ENCODE measurements around the gene LDLRAD4.

The LDLRAD4 gene

DNA sequence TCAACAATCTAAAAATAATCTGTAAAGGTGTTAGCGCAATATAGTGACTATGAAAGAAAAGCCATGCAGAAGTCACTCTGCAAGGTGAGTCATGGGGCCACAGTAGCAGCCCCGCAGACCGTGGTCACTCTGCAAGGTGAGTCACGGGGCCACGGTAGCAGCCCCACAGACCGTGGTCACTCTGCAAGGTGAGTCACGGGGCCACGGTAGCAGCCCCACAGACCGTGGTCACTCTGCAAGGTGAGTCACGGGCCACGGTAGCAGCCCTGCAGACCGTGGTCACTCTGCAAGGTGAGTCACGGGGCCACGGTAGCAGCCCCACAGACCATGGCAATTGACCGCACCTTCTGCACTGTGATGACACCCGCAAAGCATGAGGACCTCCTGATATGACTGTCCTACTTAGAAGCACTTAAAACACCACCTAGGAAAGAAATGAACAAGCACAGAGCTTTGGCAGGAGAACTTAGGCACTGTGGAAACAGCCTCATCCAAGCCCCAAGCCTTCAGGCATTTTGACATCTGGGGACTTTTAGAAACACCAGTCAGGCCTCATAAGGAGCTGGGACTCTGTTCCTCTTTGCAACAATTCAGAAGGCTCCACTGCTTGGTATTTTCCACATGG lies 70.1 kb downstream of the LDLRAD4 start:
- Histone ChIP-seq H3K18ac (ENCODE audit: low read length) (no peak overlapping the region), H2BK120ac (ENCODE audit: low read depth, low read length) (no peak overlapping the region), H3K79me1 (ENCODE audit: low read depth, low read length) (no peaks in the 10 kb centered on the region), H3K9ac (ENCODE audit: low read depth, low read length, poor library complexity) (no peak overlapping the region), H3K23ac (ENCODE audit: low read depth, low read length, poor library complexity) (no peak overlapping the region), H2AK5ac (ENCODE audit: low read depth, low read length) (no peak overlapping the region), H2BK15ac (ENCODE audit: low read length) (no peak overlapping the region), H3K14ac (ENCODE audit: low read length) (no peak overlapping the region), H3K9me3 (replicated peaks in 1 of 2; ENCODE audit: control insufficient read depth in 2 of 2, insufficient read depth in 1 of 2, low read depth in 1 of 2, low read length in 2 of 2) (no peaks in the 10 kb centered on the region), H3K27me3 (ENCODE audit: control insufficient read depth in 3 of 3, insufficient read depth in 3 of 3, low read depth in 1 of 3, low read length in 3 of 3) (no peaks in the 10 kb centered on the region), H3K27ac (replicated peaks; ENCODE audit: low read length) (no peak overlapping the region), H2AFZ (ENCODE audit: low read length) (no peak overlapping the region), H3K4me3 (ENCODE audit: low read length in 2 of 2) (no peak overlapping the region), H4K8ac (ENCODE audit: low read depth, low read length) (no peak overlapping the region), H3K36me3 (replicated peaks in 1 of 2; ENCODE audit: control insufficient read depth in 2 of 2, insufficient read depth in 2 of 2, low read length in 2 of 2) (no peaks in the 10 kb centered on the region), H4K91ac (ENCODE audit: low read depth, low read length, poor library complexity) (no peak overlapping the region), H3K4me1 (ENCODE audit: control insufficient read depth in 2 of 2, insufficient read depth in 1 of 2, low read depth in 1 of 2, low read length in 2 of 2) (no peaks in the 10 kb centered on the region), H2BK12ac (ENCODE audit: low read length) (no peak overlapping the region), H2BK5ac (ENCODE audit: low read length) (no peak overlapping the region), H3K4me2 (ENCODE audit: insufficient read depth, low read length, poor library complexity, severe bottlenecking) (no peak overlapping the region), H3K4ac (ENCODE audit: low read length) (no peak overlapping the region)
- DNase-seq (ENCODE audit: low spot score): no peak
- WGBS, 2 donors (ENCODE audit: extremely low coverage in 2 of 2, insufficient read length in 2 of 2, insufficient replicate concordance in 1 of 2): no CpG with 5 or more reads among the region's 16 CpGs

DNA sequence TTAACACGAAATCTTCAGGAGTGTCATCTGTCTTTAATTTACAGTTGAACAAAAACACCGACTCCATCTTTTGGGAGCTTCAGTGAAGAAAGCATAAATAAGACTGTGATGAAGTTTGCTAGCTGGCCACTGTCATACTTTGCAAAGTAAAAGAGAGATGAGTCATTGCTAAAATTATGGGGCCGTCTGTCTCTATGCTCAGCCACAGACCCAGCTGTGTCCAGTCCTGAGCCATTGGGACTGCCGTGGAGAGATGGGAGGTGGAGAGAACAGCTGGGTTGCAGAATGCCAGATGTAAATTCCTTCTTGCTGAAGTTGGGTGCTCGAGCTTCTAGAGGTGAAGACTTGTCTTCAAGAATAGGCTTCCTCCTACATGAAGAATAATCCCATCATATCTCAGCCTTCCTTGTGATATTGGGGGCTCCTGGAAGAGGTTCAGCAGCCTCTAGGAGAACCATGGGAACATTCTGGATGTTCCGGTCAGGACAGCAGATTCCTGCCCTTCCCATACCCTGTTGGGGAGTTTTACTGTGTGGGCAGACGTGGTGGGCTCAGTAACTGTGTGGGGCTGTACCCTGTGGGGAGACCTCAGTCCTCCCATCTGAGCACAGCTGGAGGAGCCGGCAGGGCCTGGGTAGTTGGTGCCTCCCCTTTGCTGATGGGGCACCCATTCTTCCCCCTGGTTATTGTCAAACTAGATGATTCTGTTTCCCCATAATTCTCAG lies 71.1 kb downstream of the LDLRAD4 start:
- Histone ChIP-seq H3K18ac (ENCODE audit: low read length) (no peak overlapping the region), H2AK5ac (ENCODE audit: low read depth, low read length) (no peak overlapping the region), H3K36me3 (replicated peaks in 1 of 2; ENCODE audit: control insufficient read depth in 2 of 2, insufficient read depth in 2 of 2, low read length in 2 of 2) (no peaks in the 10 kb centered on the region), H3K9ac (ENCODE audit: low read depth, low read length, poor library complexity) (no peak overlapping the region), H2BK12ac (ENCODE audit: low read length) (no peak overlapping the region), H4K91ac (ENCODE audit: low read depth, low read length, poor library complexity) (no peak overlapping the region), H3K9me3 (replicated peaks in 1 of 2; ENCODE audit: control insufficient read depth in 2 of 2, insufficient read depth in 1 of 2, low read depth in 1 of 2, low read length in 2 of 2) (no peaks in the 10 kb centered on the region), H3K4me2 (ENCODE audit: insufficient read depth, low read length, poor library complexity, severe bottlenecking) (no peak overlapping the region), H3K14ac (ENCODE audit: low read length) (no peak overlapping the region), H3K4me1 (ENCODE audit: control insufficient read depth in 2 of 2, insufficient read depth in 1 of 2, low read depth in 1 of 2, low read length in 2 of 2) (no peaks in the 10 kb centered on the region), H3K27ac (replicated peaks; ENCODE audit: low read length) (no peak overlapping the region), H3K79me1 (ENCODE audit: low read depth, low read length) (no peaks in the 10 kb centered on the region), H3K4ac (ENCODE audit: low read length) (no peak overlapping the region), H2AFZ (ENCODE audit: low read length) (no peak overlapping the region), H4K8ac (ENCODE audit: low read depth, low read length) (no peak overlapping the region), H3K27me3 (ENCODE audit: control insufficient read depth in 3 of 3, insufficient read depth in 3 of 3, low read depth in 1 of 3, low read length in 3 of 3) (no peaks in the 10 kb centered on the region), H2BK15ac (ENCODE audit: low read length) (no peak overlapping the region), H2BK5ac (ENCODE audit: low read length) (no peak overlapping the region), H3K23ac (ENCODE audit: low read depth, low read length, poor library complexity) (no peak overlapping the region), H3K4me3 (ENCODE audit: low read length in 2 of 2) (no peak overlapping the region), H2BK120ac (ENCODE audit: low read depth, low read length) (no peak overlapping the region)
- DNase-seq (ENCODE audit: low spot score): no peak
- no CpG with 5 or more reads among the region's 8 CpGs for WGBS, 2 donors (ENCODE audit: extremely low coverage in 2 of 2, insufficient read length in 2 of 2, insufficient replicate concordance in 1 of 2)

DNA sequence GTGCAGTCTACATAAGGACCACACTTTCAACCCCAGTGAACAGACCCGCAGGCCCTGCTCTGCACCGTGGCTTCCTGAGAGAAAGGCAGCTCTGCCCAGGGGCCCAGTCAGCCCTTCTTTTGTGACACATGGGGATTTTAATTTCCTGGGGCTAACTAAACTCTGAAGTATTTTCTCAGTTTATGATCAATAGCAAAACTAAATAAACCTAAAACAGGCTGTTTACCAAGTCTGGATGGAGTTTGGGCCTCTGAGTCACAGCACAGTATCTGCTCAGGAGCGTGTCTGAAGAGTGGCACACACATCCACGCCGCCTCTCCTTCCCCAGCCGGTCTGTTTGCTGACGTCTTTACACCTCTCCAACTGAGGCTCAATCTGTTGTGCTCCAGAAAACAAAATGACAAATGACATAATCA lies 72.3 kb downstream of the LDLRAD4 start:
- Histone ChIP-seq H3K4me2 (ENCODE audit: insufficient read depth, low read length, poor library complexity, severe bottlenecking) (no peak overlapping the region), H4K8ac (ENCODE audit: low read depth, low read length) (no peak overlapping the region), H3K4me3 (ENCODE audit: low read length in 2 of 2) (no peak overlapping the region), H2AFZ (ENCODE audit: low read length) (no peak overlapping the region), H4K91ac (ENCODE audit: low read depth, low read length, poor library complexity) (no peak overlapping the region), H3K9ac (ENCODE audit: low read depth, low read length, poor library complexity) (no peak overlapping the region), H2BK120ac (ENCODE audit: low read depth, low read length) (no peak overlapping the region), H3K4ac (ENCODE audit: low read length) (no peak overlapping the region), H2AK5ac (ENCODE audit: low read depth, low read length) (no peak overlapping the region), H3K79me1 (ENCODE audit: low read depth, low read length) (no peaks in the 10 kb centered on the region), H2BK5ac (ENCODE audit: low read length) (no peak overlapping the region), H3K14ac (ENCODE audit: low read length) (no peak overlapping the region), H3K23ac (ENCODE audit: low read depth, low read length, poor library complexity) (no peak overlapping the region), H3K4me1 (ENCODE audit: control insufficient read depth in 2 of 2, insufficient read depth in 1 of 2, low read depth in 1 of 2, low read length in 2 of 2) (no peaks in the 10 kb centered on the region), H3K27ac (replicated peaks; ENCODE audit: low read length) (no peak overlapping the region), H3K18ac (ENCODE audit: low read length) (no peak overlapping the region), H3K9me3 (replicated peaks in 1 of 2; ENCODE audit: control insufficient read depth in 2 of 2, insufficient read depth in 1 of 2, low read depth in 1 of 2, low read length in 2 of 2) (no peaks in the 10 kb centered on the region), H2BK12ac (ENCODE audit: low read length) (no peak overlapping the region), H2BK15ac (ENCODE audit: low read length) (no peak overlapping the region), H3K36me3 (replicated peaks in 1 of 2; ENCODE audit: control insufficient read depth in 2 of 2, insufficient read depth in 2 of 2, low read length in 2 of 2) (no peaks in the 10 kb centered on the region), H3K27me3 (ENCODE audit: control insufficient read depth in 3 of 3, insufficient read depth in 3 of 3, low read depth in 1 of 3, low read length in 3 of 3) (no peaks in the 10 kb centered on the region)
- no CpG with 5 or more reads among the region's 7 CpGs for WGBS, 2 donors (ENCODE audit: extremely low coverage in 2 of 2, insufficient read length in 2 of 2, insufficient replicate concordance in 1 of 2)
- DNase-seq (ENCODE audit: low spot score): no peak

DNA sequence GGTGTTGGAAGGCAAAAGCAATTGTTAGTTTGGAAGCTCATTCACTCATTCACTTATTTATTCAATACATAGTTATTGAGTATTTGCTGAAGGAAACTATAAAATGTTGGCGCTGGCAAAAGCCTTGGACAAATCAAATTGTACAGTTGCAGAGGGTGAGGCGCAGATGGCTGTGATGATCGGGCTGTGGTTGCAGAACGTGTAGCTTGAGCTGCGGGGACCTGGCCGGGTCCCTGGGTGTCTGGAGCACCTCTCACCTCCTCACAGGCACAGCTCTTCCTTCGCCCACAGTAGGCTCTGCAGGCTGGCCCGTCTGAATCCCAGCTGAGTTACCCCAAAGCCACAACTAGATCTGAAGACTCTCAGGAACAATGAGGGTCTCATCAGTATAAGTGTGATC lies 72.7 kb downstream of the LDLRAD4 start:
- H3K18ac ChIP-seq (ENCODE audit: low read length): no peak overlapping the region
- no peak overlapping the region for H3K27ac ChIP-seq (replicated peaks; ENCODE audit: low read length)
- H3K9me3 ChIP-seq (replicated peaks in 1 of 2; ENCODE audit: control insufficient read depth in 2 of 2, insufficient read depth in 1 of 2, low read depth in 1 of 2, low read length in 2 of 2): no peaks in the 10 kb centered on the region
- no peaks in the 10 kb centered on the region for H3K79me1 ChIP-seq (ENCODE audit: low read depth, low read length)
- H2BK15ac ChIP-seq (ENCODE audit: low read length): no peak overlapping the region
- H2BK12ac ChIP-seq (ENCODE audit: low read length): no peak overlapping the region
- no peak overlapping the region for H3K14ac ChIP-seq (ENCODE audit: low read length)
- no peak overlapping the region for H2BK120ac ChIP-seq (ENCODE audit: low read depth, low read length)
- no peak overlapping the region for H4K91ac ChIP-seq (ENCODE audit: low read depth, low read length, poor library complexity)
- WGBS, 2 donors (ENCODE audit: extremely low coverage in 2 of 2, insufficient read length in 2 of 2, insufficient replicate concordance in 1 of 2): no CpG with 5 or more reads among the region's 8 CpGs
- H3K23ac ChIP-seq (ENCODE audit: low read depth, low read length, poor library complexity): no peak overlapping the region
- H2AK5ac ChIP-seq (ENCODE audit: low read depth, low read length): no peak overlapping the region
- H2BK5ac ChIP-seq (ENCODE audit: low read length): no peak overlapping the region
- H3K4ac ChIP-seq (ENCODE audit: low read length): no peak overlapping the region
- no peaks in the 10 kb centered on the region for H3K4me1 ChIP-seq (ENCODE audit: control insufficient read depth in 2 of 2, insufficient read depth in 1 of 2, low read depth in 1 of 2, low read length in 2 of 2)
- DNase-seq (ENCODE audit: low spot score): no peak
- H3K27me3 ChIP-seq (ENCODE audit: control insufficient read depth in 3 of 3, insufficient read depth in 3 of 3, low read depth in 1 of 3, low read length in 3 of 3): no peaks in the 10 kb centered on the region
- no peak overlapping the region for H4K8ac ChIP-seq (ENCODE audit: low read depth, low read length)
- H3K4me3 ChIP-seq (ENCODE audit: low read length in 2 of 2): no peak overlapping the region
- no peak overlapping the region for H3K4me2 ChIP-seq (ENCODE audit: insufficient read depth, low read length, poor library complexity, severe bottlenecking)
- H3K9ac ChIP-seq (ENCODE audit: low read depth, low read length, poor library complexity): no peak overlapping the region
- no peak overlapping the region for H2AFZ ChIP-seq (ENCODE audit: low read length)
- no peaks in the 10 kb centered on the region for H3K36me3 ChIP-seq (replicated peaks in 1 of 2; ENCODE audit: control insufficient read depth in 2 of 2, insufficient read depth in 2 of 2, low read length in 2 of 2)
